ENCODE data around the gene LRRC15. TPM values are rescaled to one million over a fixed set of nuclear protein-coding genes. Genes with fewer than 3 reads are reported as not detected.

Gene LRRC15
- polyA plus RNA-seq = not detected in 2 replicates

GRCh38 chr3:194369522-194370279 is at the start of gene LRRC15:
Gene LRRC15 (minus strand): TSS chr3:194369743. CDS start chr3:194361043, 8,700 bp downstream.

GRCh38 chr3:194399166-194399565 is 29.6 kb upstream of the LRRC15 start, which contains the start of gene GP5:
Gene GP5 (minus strand): TSS chr3:194399266. CDS start chr3:194398282, 984 bp downstream.

GRCh38 chr3:194351080-194351672 is 18.4 kb downstream of the LRRC15 start, which contains the start of gene CPN2:
Gene CPN2 (minus strand): TSS chr3:194351328. CDS start chr3:194342702, 8,626 bp downstream.

Other genes starting within 250 kb of the LRRC15 start
- 7.5 and 8.4 TPM in 2 replicates for gene HES1, start 233.6 kb downstream of the LRRC15 start, polyA plus RNA-seq
- gene CPN2, start 18.4 kb downstream of the LRRC15 start, polyA plus RNA-seq = not detected in 2 replicates
- not detected in 2 replicates for gene GP5, start 29.5 kb upstream of the LRRC15 start, polyA plus RNA-seq
- gene ATP13A3, start 117.3 kb upstream of the LRRC15 start, polyA plus RNA-seq = 49.6 and 57.2 TPM in 2 replicates

All from Purkinje cell (primary cell).